ENCODE data around the gene ATE1. TPM values are rescaled to one million over a fixed set of nuclear protein-coding genes. Genes with fewer than 3 reads are reported as not detected.

The ATE1 gene
- total and polyA plus RNA-seq, 2 experiments from 2014 or later = 17.4 to 24.5 TPM

DNA sequence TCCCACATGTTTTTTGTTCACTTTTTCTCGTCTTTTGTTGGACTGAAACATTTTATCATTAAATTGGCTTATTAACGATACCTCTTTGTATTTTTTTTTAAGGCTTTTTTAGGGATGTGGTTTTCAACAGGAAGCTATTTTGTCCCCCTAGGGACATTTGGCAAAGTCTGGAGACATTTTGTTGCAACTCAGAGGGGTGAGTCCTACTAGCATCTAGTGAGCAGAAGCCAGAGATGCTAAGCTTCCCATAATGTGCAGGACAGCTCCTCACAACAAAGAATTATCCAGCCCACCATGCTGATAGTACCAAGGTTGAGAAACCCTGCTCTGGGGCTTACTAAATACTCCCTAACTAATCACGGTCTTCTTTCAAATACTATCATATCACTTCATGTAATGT is 63.2 kb downstream of the ATE1 start:
- Histone ChIP-seq H3F3A (replicated peaks; ENCODE audit: low read depth) (no peaks in the 10 kb centered on the region), H3K27me3 (ENCODE audit: insufficient read depth) (no peaks in the 10 kb centered on the region), H4K20me1 (replicated peaks; ENCODE audit: insufficient read depth) (no peaks in the 10 kb centered on the region), H3K4me2 (no peak overlapping the region), H3K4me1 (ENCODE audit: insufficient read depth) (no peaks in the 10 kb centered on the region), H3K4me3 (no peak overlapping the region), H2AFZ (no peak overlapping the region), H3K79me2 (replicated peaks; ENCODE audit: insufficient read depth) (no peaks in the 10 kb centered on the region; the same call in 1 of the 2 replicates), H3K36me3 (ENCODE audit: insufficient read depth) (no peaks in the 10 kb centered on the region), H3K9me2 (ENCODE audit: insufficient read depth) (no peaks in the 10 kb centered on the region), H3K27ac (ENCODE audit: low read depth) (no peak overlapping the region)
- Mint-ChIP-seq H3K27ac (no peak overlapping the region), H3K36me3 (ENCODE audit: low read depth) (peaks cover 39% of the 10 kb centered on the region), H3K27me3 (ENCODE audit: insufficient read depth, low read depth, poor library complexity) (no peaks in the 10 kb centered on the region), H3K4me3 (no peak overlapping the region), H3K9me3 (peaks cover 9% of the 10 kb centered on the region; the same call in 1 of the 3 replicates), H3K4me1 (no peaks in the 10 kb centered on the region; the same call in 2 of the 3 replicates)
- TF ChIP-seq STAT1 (IDR thresholded peaks at IDR 0.05; ENCODE audit: unreplicated experiment) = no peak
- TF ChIP-seq, protein P1, sequence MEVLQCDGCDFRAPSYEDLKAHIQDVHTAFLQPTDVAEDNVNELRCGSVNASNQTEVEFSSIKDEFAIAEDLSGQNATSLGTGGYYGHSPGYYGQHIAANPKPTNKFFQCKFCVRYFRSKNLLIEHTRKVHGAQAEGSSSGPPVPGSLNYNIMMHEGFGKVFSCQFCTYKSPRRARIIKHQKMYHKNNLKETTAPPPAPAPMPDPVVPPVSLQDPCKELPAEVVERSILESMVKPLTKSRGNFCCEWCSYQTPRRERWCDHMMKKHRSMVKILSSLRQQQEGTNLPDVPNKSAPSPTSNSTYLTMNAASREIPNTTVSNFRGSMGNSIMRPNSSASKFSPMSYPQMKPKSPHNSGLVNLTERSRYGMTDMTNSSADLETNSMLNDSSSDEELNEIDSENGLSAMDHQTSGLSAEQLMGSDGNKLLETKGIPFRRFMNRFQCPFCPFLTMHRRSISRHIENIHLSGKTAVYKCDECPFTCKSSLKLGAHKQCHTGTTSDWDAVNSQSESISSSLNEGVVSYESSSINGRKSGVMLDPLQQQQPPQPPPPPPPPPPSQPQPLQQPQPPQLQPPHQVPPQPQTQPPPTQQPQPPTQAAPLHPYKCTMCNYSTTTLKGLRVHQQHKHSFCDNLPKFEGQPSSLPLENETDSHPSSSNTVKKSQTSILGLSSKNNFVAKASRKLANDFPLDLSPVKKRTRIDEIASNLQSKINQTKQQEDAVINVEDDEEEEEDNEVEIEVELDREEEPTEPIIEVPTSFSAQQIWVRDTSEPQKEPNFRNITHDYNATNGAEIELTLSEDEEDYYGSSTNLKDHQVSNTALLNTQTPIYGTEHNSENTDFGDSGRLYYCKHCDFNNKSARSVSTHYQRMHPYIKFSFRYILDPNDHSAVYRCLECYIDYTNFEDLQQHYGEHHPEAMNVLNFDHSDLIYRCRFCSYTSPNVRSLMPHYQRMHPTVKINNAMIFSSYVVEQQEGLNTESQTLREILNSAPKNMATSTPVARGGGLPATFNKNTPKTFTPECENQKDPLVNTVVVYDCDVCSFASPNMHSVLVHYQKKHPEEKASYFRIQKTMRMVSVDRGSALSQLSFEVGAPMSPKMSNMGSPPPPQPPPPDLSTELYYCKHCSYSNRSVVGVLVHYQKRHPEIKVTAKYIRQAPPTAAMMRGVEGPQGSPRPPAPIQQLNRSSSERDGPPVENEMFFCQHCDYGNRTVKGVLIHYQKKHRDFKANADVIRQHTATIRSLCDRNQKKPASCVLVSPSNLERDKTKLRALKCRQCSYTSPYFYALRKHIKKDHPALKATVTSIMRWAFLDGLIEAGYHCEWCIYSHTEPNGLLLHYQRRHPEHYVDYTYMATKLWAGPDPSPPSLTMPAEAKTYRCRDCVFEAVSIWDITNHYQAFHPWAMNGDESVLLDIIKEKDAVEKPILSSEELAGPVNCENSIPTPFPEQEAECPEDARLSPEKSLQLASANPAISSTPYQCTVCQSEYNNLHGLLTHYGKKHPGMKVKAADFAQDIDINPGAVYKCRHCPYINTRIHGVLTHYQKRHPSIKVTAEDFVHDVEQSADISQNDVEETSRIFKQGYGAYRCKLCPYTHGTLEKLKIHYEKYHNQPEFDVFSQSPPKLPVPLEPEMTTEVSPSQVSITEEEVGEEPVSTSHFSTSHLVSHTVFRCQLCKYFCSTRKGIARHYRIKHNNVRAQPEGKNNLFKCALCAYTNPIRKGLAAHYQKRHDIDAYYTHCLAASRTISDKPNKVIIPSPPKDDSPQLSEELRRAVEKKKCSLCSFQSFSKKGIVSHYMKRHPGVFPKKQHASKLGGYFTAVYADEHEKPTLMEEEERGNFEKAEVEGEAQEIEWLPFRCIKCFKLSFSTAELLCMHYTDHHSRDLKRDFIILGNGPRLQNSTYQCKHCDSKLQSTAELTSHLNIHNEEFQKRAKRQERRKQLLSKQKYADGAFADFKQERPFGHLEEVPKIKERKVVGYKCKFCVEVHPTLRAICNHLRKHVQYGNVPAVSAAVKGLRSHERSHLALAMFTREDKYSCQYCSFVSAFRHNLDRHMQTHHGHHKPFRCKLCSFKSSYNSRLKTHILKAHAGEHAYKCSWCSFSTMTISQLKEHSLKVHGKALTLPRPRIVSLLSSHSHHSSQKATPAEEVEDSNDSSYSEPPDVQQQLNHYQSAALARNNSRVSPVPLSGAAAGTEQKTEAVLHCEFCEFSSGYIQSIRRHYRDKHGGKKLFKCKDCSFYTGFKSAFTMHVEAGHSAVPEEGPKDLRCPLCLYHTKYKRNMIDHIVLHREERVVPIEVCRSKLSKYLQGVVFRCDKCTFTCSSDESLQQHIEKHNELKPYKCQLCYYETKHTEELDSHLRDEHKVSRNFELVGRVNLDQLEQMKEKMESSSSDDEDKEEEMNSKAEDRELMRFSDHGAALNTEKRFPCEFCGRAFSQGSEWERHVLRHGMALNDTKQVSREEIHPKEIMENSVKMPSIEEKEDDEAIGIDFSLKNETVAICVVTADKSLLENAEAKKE (CRISPR knock-in tag; IDR thresholded peaks at IDR 0.05) = no peak
- TF ChIP-seq, protein P2, sequence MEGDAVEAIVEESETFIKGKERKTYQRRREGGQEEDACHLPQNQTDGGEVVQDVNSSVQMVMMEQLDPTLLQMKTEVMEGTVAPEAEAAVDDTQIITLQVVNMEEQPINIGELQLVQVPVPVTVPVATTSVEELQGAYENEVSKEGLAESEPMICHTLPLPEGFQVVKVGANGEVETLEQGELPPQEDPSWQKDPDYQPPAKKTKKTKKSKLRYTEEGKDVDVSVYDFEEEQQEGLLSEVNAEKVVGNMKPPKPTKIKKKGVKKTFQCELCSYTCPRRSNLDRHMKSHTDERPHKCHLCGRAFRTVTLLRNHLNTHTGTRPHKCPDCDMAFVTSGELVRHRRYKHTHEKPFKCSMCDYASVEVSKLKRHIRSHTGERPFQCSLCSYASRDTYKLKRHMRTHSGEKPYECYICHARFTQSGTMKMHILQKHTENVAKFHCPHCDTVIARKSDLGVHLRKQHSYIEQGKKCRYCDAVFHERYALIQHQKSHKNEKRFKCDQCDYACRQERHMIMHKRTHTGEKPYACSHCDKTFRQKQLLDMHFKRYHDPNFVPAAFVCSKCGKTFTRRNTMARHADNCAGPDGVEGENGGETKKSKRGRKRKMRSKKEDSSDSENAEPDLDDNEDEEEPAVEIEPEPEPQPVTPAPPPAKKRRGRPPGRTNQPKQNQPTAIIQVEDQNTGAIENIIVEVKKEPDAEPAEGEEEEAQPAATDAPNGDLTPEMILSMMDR (conservative IDR thresholded peaks at IDR 0.05; ENCODE audit: low read depth in 2 of 2) = no peak
- TF ChIP-seq, protein P3, sequence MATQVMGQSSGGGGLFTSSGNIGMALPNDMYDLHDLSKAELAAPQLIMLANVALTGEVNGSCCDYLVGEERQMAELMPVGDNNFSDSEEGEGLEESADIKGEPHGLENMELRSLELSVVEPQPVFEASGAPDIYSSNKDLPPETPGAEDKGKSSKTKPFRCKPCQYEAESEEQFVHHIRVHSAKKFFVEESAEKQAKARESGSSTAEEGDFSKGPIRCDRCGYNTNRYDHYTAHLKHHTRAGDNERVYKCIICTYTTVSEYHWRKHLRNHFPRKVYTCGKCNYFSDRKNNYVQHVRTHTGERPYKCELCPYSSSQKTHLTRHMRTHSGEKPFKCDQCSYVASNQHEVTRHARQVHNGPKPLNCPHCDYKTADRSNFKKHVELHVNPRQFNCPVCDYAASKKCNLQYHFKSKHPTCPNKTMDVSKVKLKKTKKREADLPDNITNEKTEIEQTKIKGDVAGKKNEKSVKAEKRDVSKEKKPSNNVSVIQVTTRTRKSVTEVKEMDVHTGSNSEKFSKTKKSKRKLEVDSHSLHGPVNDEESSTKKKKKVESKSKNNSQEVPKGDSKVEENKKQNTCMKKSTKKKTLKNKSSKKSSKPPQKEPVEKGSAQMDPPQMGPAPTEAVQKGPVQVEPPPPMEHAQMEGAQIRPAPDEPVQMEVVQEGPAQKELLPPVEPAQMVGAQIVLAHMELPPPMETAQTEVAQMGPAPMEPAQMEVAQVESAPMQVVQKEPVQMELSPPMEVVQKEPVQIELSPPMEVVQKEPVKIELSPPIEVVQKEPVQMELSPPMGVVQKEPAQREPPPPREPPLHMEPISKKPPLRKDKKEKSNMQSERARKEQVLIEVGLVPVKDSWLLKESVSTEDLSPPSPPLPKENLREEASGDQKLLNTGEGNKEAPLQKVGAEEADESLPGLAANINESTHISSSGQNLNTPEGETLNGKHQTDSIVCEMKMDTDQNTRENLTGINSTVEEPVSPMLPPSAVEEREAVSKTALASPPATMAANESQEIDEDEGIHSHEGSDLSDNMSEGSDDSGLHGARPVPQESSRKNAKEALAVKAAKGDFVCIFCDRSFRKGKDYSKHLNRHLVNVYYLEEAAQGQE (IDR thresholded peaks at IDR 0.05; ENCODE audit: unreplicated experiment) = no peak
- no peak for TF ChIP-seq NANOG (IDR thresholded peaks at IDR 0.05; ENCODE audit: borderline replicate concordance)
- no peak for TF ChIP-seq EZH2 (IDR thresholded peaks at IDR 0.05; ENCODE audit: low read depth, unreplicated experiment)
- no peak for TF ChIP-seq CREB1 (CRISPR knock-in tag; IDR thresholded peaks at IDR 0.05; ENCODE audit: low read depth)
- no peak for TF ChIP-seq ZNF331 (CRISPR knock-in tag; IDR thresholded peaks at IDR 0.05; ENCODE audit: low read depth)
- TF ChIP-seq ZNF114 (CRISPR knock-in tag; IDR thresholded peaks at IDR 0.05) = no peak
- no peak for TF ChIP-seq JUNB (IDR thresholded peaks at IDR 0.05; ENCODE audit: unreplicated experiment)
- TF ChIP-seq POLR2AphosphoS5 (IDR thresholded peaks at IDR 0.05; ENCODE audit: low read depth) = no peak
- DNase-seq (ENCODE audit: low spot score) (no peak), ATAC-seq (no peak)

Measured in GM23338 (cell line).